Suprapubic skin (tissue), 4 donors: Measurements from ENCODE around the gene TNNI3. TPM values are rescaled to one million over a fixed set of nuclear protein-coding genes. Genes with fewer than 3 reads are reported as not detected.
"Not testable (repeated sequence)": the region's sequence is repeated elsewhere in the genome, so short reads cannot be mapped to it uniquely, and the experiment has no call there.

Experiments
- DNase-seq, 2 donors: peaks; one replicate each; pipeline ENCODE4 v3.0.0-alpha.2; 2019; ENCODE audit warnings: low spot score in 2 of 2
- H3K27ac ChIP-seq: fragments of 200-600 bp; sonication (generic); one replicate; pipeline ENCODE4 v1.5.1; 2019
- H3K27me3 ChIP-seq: fragments of 200-600 bp; sonication (generic); one replicate; pipeline ENCODE4 v1.5.1; 2019
- H3K36me3 ChIP-seq: fragments of 200-600 bp; sonication (generic); one replicate; pipeline ENCODE4 v1.5.1; 2019
- H3K4me1 ChIP-seq: fragments of 200-600 bp; sonication (generic); one replicate; pipeline ENCODE4 v1.5.1; 2019
- H3K4me3 ChIP-seq: fragments of 200-600 bp; sonication (generic); one replicate; pipeline ENCODE4 v1.5.1; 2019; ENCODE audit warnings: mild to moderate bottlenecking
- H3K9me3 ChIP-seq: fragments of 200-600 bp; sonication (generic); one replicate; pipeline ENCODE4 v1.5.1; 2019
- EP300 ChIP-seq: sonication (generic); formaldehyde crosslinking; IDR thresholded peaks from one replicate; pipeline ENCODE4 v1.6.1; 2017; ENCODE audit warnings: antibody characterized with exemption
- POLR2A ChIP-seq, 2 donors: fragments of 450-650 bp; IDR thresholded peaks; one replicate each; pipeline ENCODE4 v1.6.1; 2017; ENCODE audit warnings: antibody characterized with exemption in 2 of 2, mild to moderate bottlenecking in 2 of 2, moderate library complexity in 2 of 2
- POLR2AphosphoS5 ChIP-seq, 3 donors: sonication (generic); formaldehyde crosslinking; IDR thresholded peaks; one replicate each; pipeline ENCODE4 v1.6.1; 2017; ENCODE audit warnings: antibody characterized with exemption in 3 of 3
- WGBS: methylation state at CpG from one replicate; pipeline ENCODE4 v1.1.5; 2018; 5-methylcytosine and 5-hydroxymethylcytosine counted together
- total RNA-seq, 4 donors: library from RNA; depleted of rRNA; stranded (reverse); fragments of >200 nt; gene quantifications; one replicate each; pipeline ENCODE4 v1.1.0, GENCODE V29; 2016
- TF ChIP-seq, protein P1 (sequence below), 2 donors: fragments of 200-600 bp in 1 of 2; fragments of 450-650 bp in 1 of 2; sonication (generic) in 1 of 2; IDR thresholded peaks; one replicate each; pipeline ENCODE4 v1.5.1; 2016 to 2019; ENCODE audit warnings: antibody characterized with exemption in 2 of 2, mild to moderate bottlenecking in 1 of 2, moderate library complexity in 1 of 2

The TNNI3 gene
- total RNA-seq, 4 donors from 2014 or later: 1.7 to 4.7 (median 3.2) TPM

DNA sequence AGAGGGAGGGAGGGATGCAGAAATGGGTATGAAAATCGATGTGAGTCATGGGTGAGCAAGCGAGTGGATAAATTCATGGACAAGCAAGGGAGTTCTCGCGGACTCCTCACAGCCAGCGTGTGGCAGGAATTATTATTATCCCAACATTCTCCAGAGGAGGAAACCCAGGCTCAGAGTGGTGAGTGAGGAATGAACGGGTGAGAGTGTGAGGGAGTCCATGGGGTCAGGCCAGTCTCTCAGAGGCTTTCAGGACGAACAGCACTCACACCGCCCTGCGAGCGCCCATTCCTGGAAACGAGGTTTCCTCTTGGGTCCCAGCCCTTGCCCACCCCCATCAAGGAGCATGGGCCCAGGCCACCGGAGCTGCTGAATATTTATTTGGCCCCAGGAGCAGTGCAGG is 15.2 kb upstream of the TNNI3 start:
- H3K4me3 ChIP-seq: no peak overlapping the region
- WGBS: 18% methylated on average over 6 of the region's 12 CpGs
- H3K36me3 ChIP-seq: no peaks in the 10 kb centered on the region
- TF ChIP-seq EP300 (no peak), POLR2AphosphoS5 (IDR thresholded peaks at IDR 0.05) (no peak), POLR2A (IDR thresholded peaks at IDR 0.05) (no peak)
- TF ChIP-seq, protein P1, sequence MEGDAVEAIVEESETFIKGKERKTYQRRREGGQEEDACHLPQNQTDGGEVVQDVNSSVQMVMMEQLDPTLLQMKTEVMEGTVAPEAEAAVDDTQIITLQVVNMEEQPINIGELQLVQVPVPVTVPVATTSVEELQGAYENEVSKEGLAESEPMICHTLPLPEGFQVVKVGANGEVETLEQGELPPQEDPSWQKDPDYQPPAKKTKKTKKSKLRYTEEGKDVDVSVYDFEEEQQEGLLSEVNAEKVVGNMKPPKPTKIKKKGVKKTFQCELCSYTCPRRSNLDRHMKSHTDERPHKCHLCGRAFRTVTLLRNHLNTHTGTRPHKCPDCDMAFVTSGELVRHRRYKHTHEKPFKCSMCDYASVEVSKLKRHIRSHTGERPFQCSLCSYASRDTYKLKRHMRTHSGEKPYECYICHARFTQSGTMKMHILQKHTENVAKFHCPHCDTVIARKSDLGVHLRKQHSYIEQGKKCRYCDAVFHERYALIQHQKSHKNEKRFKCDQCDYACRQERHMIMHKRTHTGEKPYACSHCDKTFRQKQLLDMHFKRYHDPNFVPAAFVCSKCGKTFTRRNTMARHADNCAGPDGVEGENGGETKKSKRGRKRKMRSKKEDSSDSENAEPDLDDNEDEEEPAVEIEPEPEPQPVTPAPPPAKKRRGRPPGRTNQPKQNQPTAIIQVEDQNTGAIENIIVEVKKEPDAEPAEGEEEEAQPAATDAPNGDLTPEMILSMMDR (IDR thresholded peaks at IDR 0.05): no peak
- H3K27ac ChIP-seq: no peak overlapping the region
- no peaks in the 10 kb centered on the region for H3K9me3 ChIP-seq
- peaks cover 17% of the 10 kb centered on the region for H3K4me1 ChIP-seq
- no peak for DNase-seq
- H3K27me3 ChIP-seq: peaks cover 96% of the 10 kb centered on the region

DNA sequence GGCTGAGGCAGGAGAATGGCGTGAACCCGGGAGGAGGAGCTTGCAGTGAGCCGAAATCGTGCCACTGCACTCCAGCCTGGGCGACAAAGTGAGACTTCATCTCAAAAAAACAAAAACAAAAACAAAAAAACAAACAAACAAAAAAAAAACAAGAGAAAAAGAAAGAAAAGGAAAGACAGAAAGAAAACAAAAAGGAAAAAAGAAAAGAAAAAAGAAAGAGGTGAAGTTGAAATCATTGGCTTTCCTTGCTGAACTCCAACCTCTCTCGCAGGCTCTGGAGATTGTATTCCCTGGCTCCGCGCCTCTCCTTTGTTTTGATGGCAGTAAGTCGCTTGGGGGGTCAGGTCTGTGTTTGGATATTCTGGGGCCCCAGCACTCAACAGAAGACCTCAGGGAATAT is 14.8 kb upstream of the TNNI3 start:
- Histone ChIP-seq H3K4me1 (peaks cover 18% of the 10 kb centered on the region), H3K27me3 (peaks cover 96% of the 10 kb centered on the region)
- H3K36me3 ChIP-seq, H3K27ac ChIP-seq, H3K9me3 ChIP-seq, H3K4me3 ChIP-seq, DNase-seq: not testable (repeated sequence)
- WGBS: 67% methylated on average over 9 of the region's 9 CpGs

DNA sequence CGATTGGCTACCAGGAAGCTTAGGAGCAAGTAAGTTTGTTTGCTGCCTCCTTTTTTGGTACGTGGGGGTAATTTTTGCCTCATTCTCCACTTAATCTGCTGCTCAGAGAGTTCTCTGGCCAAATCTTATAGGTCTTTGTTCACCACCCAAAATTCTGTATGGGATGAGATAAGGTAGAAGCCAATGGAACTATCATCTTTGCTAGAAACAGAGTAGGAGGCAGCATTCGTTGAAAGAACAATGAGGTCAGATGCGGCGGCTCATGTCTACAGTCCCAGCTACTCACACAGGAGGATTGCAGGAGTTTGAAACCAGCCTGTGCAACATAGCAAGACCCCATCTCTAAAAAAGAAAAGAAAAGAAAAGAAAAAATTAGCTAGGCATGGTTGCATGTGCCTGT is 13.9 kb upstream of the TNNI3 start:
- Histone ChIP-seq H3K9me3 (no peaks in the 10 kb centered on the region), H3K4me3 (no peak overlapping the region), H3K4me1 (peaks cover 23% of the 10 kb centered on the region), H3K27ac (no peak overlapping the region), H3K36me3 (no peaks in the 10 kb centered on the region), H3K27me3 (peaks cover 96% of the 10 kb centered on the region)
- TF ChIP-seq, protein P1 (IDR thresholded peaks at IDR 0.05): no peak
- TF ChIP-seq EP300: no peak
- WGBS: 80% methylated on average over 5 of the region's 5 CpGs
- DNase-seq: no peak

DNA sequence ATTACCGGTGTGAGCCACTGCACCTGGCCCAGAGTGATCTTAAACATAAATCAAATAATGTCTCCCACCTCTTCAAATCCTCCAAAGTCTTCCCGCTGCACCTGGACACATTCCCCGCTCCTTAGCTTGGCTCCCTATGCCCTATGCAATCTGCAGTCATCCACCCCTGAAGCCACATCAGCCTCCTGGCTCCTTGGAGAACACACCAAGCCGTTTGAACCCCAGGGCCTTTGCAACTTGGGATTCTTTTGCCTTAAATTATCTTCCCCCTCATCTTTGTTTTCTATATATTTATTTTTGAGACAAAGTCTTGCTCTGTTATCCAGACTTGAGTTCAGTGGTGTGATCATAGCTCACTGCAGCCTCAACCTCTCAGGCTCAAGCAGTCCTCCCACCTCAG is 11.6 kb upstream of the TNNI3 start:
- Histone ChIP-seq H3K4me1 (peaks cover 28% of the 10 kb centered on the region), H3K27me3 (peaks cover 90% of the 10 kb centered on the region), H3K27ac (no peak overlapping the region), H3K4me3 (no peak overlapping the region), H3K9me3 (no peaks in the 10 kb centered on the region), H3K36me3 (no peaks in the 10 kb centered on the region)
- 73% methylated on average over 4 of the region's 4 CpGs for WGBS
- DNase-seq: no peak
- TF ChIP-seq POLR2AphosphoS5 (IDR thresholded peaks at IDR 0.05): no peak
- no peak for TF ChIP-seq EP300
- TF ChIP-seq, protein P1 (IDR thresholded peaks at IDR 0.05): no peak

DNA sequence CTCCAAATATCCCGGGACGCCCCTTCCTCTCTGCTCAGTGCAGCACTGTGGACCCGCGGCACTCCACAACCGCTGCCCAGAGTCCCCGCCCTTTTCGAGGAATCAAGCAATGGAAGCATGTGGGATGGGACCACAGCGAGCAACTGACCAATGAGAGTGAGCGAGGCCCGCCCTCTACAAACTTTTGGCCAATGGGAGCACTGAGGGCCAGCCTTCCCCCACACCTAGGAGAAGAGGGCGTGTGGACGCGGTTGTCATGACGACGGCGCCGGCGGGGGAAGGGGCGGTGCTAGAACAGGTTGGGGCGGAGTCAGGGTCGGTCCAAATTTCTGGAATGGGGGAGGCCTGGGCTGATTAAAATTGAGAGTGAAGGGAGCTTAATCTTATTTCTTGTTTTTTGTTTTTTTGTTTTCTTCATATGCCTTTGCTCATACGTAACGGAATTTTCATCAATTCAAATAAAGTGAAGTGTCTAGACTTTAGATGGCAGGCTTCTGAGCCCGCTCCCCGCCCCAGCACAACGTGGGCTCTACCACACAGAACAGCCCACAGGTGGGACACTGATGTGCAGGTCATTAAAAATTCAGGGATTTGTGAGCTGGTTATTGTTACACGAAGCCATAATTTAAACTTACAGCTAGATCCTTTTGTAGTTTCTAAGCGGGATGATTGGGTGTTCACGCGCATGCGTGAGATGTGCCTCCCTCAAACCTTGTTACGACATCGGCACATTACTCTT is 9.2 kb upstream of the TNNI3 start, which contains the start of gene DNAAF3:
Gene DNAAF3, minus strand, starts transcription at position 84 of the 739 bp plus-strand sequence. CDS start 200 bp downstream, outside the sequence.
- Histone ChIP-seq H3K27ac (no peak within 1 kb of the TSS), H3K36me3 (no peaks in the 10 kb centered on the region), H3K9me3 (no peaks in the 10 kb centered on the region), H3K4me1 (peaks cover 14% of the 10 kb centered on the region), H3K27me3 (peaks cover 80% of the 10 kb centered on the region), H3K4me3 (peak within 1 kb of the TSS; percentile 53)
- WGBS: under 1% methylated on average over 33 of the region's 33 CpGs
- no peak for TF ChIP-seq POLR2AphosphoS5 (IDR thresholded peaks at IDR 0.05)
- no peak for TF ChIP-seq EP300
- TF ChIP-seq, protein P1 (IDR thresholded peaks at IDR 0.05): no peak
- TF ChIP-seq POLR2A (IDR thresholded peaks at IDR 0.05): no peak
- peak; percentile 93 to 95 for DNase-seq
